Measurements from ENCODE around the gene CELF2.

CELF2 gene

GRCh38 chr10:11208243-11208642 is 190.6 kb downstream of the CELF2 start:
- DNase-seq = no peak

DNA sequence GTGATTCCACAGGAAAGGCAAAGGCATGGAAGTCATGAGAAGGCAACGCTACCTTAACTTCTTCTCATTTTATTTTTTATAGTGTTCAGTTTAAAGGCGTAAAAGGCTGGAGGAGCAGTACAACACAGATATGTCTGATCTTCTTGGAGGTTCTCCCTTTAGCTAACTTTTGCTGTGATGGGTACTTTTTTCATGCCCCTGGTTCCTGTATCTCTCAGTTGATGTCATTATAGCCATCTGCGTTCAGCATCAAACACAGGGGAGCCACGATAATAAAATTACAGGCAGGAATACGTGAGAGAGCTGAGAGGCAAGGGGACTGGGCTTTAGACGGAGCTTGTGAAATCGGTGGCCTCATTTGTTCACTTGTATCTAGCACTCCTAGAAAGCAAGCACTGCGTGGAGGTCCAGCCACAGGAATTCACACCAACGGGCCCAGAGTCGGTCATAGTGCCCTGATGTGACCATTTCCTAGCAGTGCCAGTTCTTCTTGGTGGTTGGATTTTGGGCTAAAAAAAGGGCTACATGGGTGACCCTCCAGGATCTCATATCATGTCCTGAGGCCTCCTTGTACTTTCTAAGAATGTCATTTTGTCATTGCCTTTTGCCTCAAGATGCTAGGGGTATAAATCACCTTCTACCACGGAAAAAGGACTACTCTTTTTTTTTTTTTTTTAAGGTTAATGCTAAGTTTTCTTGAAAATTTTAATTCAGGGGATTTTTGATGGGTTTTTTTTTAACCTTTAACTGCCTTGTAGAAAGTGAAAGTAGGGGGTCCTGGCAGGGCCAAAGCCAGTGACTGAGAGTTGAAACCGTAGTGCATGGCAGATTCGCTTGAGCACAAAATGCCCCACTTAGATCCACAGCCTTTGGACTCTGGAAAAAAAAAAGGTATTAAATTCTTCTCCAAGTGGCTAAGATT is 191.5 kb downstream of the CELF2 start:
- DNase-seq = peak; percentile 41

DNA sequence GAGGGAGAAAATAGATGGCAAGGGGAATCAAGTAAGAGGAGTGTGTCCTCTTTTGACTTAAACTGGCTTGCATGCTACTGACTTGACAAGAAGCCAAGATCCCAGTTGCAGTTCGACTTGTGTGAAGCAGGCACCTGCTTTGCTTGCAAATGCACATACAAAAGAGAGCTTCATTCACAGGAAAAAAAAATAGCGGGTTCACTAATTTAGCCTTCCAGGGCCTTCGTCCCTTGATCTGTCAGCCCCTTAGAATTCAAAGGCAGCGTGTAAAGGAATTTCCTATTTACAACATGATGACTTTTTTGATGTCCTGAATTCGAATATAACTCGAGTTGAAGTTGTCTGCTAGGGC is 192.1 kb downstream of the CELF2 start:
- no peak for DNase-seq

GRCh38 chr10:11210211-11210922 is 192.7 kb downstream of the CELF2 start:
- no peak for DNase-seq

GRCh38 chr10:11212288-11213085 is 194.8 kb downstream of the CELF2 start:
- DNase-seq = no peak

- DNase-seq = no peak
Measured at GRCh38 chr10:11213137-11213536, 195.5 kb downstream of the CELF2 start.

GRCh38 chr10:11214407-11214806 is 196.7 kb downstream of the CELF2 start:
- no peak for DNase-seq

DNA sequence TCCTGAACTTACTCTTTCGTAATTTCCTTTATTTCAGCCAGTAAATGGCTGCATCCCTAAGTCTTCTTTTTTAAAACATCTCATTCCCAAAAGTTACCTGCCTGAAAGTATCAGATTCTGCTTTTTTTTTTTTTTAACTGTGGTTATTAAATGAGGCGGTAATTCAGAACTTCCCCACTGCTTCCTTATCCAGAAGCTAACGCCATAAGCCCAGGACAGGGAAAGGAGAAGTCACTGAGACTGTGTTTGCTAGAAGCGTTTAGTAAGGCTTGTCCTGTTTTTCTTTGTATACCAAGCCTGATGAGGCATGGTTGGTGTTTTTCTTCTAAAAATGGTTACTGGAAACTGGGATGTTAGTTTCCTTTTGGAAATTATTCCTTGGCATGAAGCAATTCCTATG is 197.8 kb downstream of the CELF2 start:
- no peak for DNase-seq

GRCh38 chr10:11217521-11217920 is 199.8 kb downstream of the CELF2 start:
- DNase-seq = no peak

GRCh38 chr10:11218395-11218794 is 200.7 kb downstream of the CELF2 start:
- peak; percentile 51 for DNase-seq

- DNase-seq = no peak
Measured at GRCh38 chr10:11219431-11219830, 201.8 kb downstream of the CELF2 start.

DNA sequence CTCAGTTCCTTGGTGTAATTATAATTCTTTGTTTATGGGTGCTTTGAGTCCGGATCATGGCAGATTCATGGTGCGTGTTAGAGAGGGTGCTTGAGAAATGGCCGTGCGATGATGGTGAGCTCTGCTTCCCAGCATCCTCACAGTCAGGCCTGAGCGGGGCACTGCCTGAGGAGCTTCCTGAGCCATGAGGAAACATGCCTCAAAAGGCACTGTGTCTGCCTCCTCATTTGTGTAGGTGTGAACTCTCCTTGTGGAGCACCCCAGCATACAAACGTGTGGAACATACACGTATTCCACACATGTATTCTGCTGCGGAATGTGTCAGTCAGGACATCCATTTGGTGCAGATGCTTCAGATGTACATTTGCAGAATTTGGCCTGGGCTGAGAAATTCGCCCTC is 205.4 kb downstream of the CELF2 start:
- no peak for DNase-seq

DNA sequence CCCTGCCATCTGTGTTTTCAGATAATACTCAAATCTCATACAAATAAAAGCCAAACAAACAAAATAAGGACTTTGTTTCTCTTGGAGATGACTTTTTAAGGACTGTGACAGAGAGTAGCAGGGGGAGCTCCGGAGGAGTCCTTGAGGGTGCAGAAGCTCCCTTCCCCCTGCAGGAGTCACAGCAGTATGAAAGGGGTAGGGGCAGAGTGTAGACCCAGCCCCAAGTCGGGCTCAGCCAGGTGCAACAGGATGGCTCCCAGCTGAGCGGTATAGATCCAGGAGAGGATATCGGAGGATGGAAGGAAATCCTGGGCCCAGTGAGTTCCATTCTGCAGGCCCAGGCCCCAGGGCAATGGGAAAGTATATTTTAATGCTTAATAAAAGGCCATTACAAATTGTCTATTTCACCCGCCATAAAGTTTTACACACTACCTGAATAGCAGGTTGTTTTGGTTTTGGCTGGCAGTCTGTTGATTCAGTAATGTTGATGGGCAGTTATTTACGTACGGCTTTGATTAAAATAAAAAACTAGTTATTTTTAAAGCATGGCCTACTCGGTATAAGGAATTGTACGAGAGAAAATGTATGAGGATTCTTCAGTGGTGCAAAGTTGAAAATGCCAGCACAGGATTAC is 206.0 kb downstream of the CELF2 start:
- no peak for DNase-seq

DNA sequence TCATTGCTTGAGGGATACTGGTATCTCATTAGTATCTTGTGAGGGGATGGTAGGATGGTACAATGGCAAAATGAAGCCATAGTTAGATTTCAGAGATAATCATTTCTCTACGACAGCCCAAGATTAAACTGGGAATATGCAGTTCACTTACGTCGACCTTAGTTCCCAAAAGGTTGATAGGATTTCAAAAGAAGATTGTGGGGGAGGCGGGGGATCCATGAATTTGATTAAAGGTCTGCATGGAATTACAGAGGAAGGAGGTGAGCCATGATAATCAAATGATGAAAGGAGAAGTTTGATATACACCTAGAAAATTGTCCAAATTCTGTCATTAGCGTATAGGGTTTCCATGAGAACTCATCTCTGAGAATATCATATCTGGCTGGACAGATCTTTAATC is 206.6 kb downstream of the CELF2 start:
- no peak for DNase-seq

DNA sequence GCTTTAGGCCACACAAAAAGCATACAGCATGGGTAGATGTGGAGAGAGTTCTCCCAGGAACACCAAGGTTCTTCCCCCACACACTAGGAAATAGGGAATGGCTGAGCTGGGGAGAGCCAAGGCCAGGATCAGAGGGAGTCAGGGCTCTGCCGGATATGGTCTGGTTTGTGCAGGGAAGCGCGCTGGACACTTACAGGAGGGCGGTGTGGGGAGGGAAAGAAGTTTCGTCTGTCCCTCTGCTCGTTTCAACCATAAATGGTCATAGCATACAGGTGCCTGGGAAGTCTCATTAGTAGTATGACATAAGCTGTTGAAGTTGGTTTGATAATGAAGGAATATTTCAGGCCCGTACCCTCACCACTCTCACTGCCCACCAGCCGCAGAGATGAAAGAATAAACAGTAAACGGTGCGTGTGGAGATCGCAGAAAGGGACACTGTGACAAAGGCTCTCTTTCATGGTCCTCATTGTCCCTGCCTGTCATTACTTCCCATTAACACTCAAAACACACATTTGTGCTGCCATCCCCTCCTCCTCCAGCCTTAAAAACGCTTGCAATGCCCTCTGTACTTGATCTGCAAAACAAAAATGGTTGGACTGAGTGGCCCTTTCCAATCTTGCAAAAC is 207.2 kb downstream of the CELF2 start:
- no peak for DNase-seq

DNA sequence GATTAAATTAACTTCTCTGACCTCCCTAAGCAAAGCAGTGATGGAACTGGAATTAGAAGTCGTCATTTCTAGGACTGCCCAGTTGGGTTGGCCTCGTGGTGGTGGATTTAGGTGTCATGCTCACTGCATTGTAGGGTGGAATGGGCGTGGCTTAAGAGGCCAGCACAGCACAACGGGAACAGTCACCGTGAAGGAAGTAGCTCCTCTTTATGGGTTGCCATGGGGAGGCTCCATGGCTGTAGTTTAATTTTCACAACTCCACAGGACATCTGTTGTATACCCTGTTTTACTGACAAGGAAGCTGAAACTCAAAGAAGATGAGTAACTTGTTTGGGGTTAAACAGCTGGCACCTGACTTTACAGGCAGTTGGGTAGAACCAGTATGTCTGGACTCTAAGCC is 208.3 kb downstream of the CELF2 start:
- peak; percentile 67 for DNase-seq

- DNase-seq = no peak
Measured at GRCh38 chr10:11227103-11227502, 209.4 kb downstream of the CELF2 start.

DNA sequence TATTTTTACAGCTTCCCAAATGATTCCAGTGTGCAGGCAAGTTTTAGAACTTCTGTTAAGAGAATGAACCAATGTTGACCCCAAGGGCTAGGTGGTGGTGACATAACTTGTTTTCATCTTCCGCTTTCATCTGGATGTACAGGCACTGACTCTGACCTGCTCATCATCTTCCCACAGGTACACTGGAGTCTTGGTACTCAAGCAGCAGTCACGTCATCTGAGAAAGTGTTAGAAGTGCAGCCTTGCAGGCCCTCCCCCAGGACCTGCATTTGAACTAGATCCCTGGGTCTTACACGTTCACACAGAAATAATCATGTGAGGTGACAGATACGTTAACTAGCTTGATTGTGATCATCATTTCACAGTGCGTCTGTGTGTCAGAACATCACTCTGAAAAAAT is 212.2 kb downstream of the CELF2 start:
- no peak for DNase-seq

DNA sequence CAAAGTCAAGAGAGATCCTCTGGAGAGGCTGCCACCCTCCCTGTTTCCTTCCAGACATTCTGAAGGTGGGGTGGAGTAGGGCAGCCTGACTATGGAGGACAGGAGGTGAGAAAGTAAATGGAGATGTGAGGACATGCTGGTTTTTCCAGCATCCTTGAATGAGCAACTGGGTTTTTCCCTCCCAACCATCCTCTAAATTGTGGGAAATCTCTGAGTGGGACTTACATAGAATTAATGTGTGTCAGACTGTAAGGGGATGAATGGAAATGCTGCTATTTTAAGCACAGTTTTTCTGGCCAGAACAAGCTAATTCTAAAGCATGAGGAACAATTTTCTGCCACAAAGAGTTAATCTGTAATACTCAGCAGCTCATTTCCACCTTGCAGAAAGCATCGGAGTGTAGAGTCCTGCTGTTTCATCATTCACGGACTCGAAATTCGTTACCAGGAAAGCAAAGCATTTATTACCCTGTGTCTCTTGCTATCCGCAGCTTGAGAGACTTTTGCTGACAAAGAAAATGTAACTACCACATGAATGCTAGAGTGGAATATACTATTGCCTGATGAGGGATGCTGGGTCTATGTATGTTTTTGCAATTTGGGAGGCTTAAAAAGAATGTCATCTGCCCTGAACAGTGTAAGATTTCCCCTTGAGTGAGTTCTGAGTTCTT is 213.0 kb downstream of the CELF2 start:
- DNase-seq = no peak

DNA sequence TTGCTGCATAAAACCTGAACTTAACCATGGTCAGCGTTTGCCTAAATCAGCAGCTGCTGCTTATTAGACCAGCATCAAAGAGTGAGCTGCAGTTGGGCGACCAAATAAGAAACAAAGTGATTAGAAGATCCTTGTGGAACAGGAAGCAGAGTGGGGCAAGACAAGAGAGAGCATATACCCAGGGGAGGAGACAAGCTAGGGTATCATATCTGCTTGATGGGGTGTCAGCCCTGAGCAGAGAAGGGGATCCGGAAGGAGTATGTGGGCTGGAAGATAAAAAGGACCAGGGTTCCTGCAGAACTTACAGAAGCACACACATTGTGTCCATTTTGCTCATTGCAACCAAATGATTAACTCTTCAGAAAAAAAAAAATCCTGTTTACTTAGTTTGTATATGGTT is 213.6 kb downstream of the CELF2 start:
- DNase-seq = no peak

- DNase-seq = peak; percentile 37
Measured at GRCh38 chr10:11232222-11232961, 214.7 kb downstream of the CELF2 start.
